Small intestine (tissue), 7 donors: ENCODE results near the gene GCH1. TPM values are rescaled to one million over a fixed set of nuclear protein-coding genes. Genes with fewer than 3 reads are reported as not detected.
"Not testable (repeated sequence)": the region's sequence is repeated elsewhere in the genome, so short reads cannot be mapped to it uniquely, and the experiment has no call there.

Experiments used
- DNase-seq, 2 donors: peaks; one replicate each; pipeline versions ENCODE4 v3.0.0 to v3.0.0-alpha.2; 2013
- FAIRE-seq: peaks from 2 replicates; lab custom pipeline; 2012; peaks lifted over from hg19 to GRCh38; lab: Jason Lieb, UNC
- H3K27ac ChIP-seq, 3 donors: one replicate each; pipeline ENCODE4 v1.5.1; 2013; ENCODE audit warnings: low read length in 2 of 3, mild to moderate bottlenecking in 2 of 3, control low read depth in 1 of 3, inconsistent platforms in 1 of 3, low read depth in 1 of 3, moderate library complexity in 1 of 3
- H3K27me3 ChIP-seq, 3 donors: one replicate each; pipeline ENCODE4 v1.6.1; 2013; ENCODE audit warnings: low read length in 3 of 3, inconsistent platforms in 1 of 3; ENCODE audit not compliant: control insufficient read depth in 3 of 3, insufficient read depth in 3 of 3
- H3K36me3 ChIP-seq, 3 donors: one replicate each; pipeline ENCODE4 v1.6.1; 2013; ENCODE audit warnings: low read length in 3 of 3, inconsistent platforms in 1 of 3, low read depth in 1 of 3, mild to moderate bottlenecking in 1 of 3, moderate library complexity in 1 of 3; ENCODE audit not compliant: control insufficient read depth in 3 of 3, insufficient read depth in 2 of 3
- H3K4me1 ChIP-seq, 3 donors: one replicate each; pipeline ENCODE4 v1.6.1; 2013; ENCODE audit warnings: low read length in 2 of 3, inconsistent platforms in 1 of 3, low read depth in 1 of 3, mild to moderate bottlenecking in 1 of 3, moderate library complexity in 1 of 3; ENCODE audit not compliant: control insufficient read depth in 3 of 3, insufficient read depth in 2 of 3
- H3K4me3 ChIP-seq, 3 donors: one replicate each; pipeline ENCODE4 v1.5.1; 2013; ENCODE audit warnings: low read length in 3 of 3, control low read depth in 1 of 3, inconsistent platforms in 1 of 3, low read depth in 1 of 3, mild to moderate bottlenecking in 1 of 3, moderate library complexity in 1 of 3
- H3K9me3 ChIP-seq, 2 donors: one replicate each; pipeline ENCODE4 v1.6.1; 2013; ENCODE audit warnings: low read depth in 1 of 2, low read length in 1 of 2; ENCODE audit not compliant: control insufficient read depth in 2 of 2, insufficient read depth in 1 of 2
- WGBS, 3 donors: extraction: QIAGEN DNeasy Blood & Tissue Kit; methylation state at CpG; one replicate each; pipeline ENCODE4 v1.1.7; 2013; 5-methylcytosine and 5-hydroxymethylcytosine counted together
- polyA plus RNA-seq, 4 donors: library from polyadenylated mRNA; stranded (reverse) in 3 of 4; unstranded in 1 of 4; fragments of 200-250 nt in 3 of 4; fragments of 120-200 nt in 1 of 4; gene quantifications; one replicate each; pipeline versions ENCODE4 v1.2.1 to v1.2.3, GENCODE V29; 2013
- donor health status: healthy with polysubstance abuse.
- donor health status: control.
- donor health status: control.
- donor health status: Bipolar disorder and iron deficiency.
- donor health status: healthy.

The GCH1 gene
- polyA plus RNA-seq, 4 donors, result 15.0 to 47.4 (median 37.6) TPM

GRCh38 chr14:54920052-54920451 lies 17.4 kb upstream of the GCH1 start:
- no peaks in the 10 kb centered on the region for H3K9me3 ChIP-seq
- no peaks in the 10 kb centered on the region for H3K36me3 ChIP-seq
- H3K4me1 ChIP-seq, result no peaks in the 10 kb centered on the region
- 29 to 60% (median 50%) methylated on average over 1 of the region's 1 CpG for WGBS, 3 donors
- H3K27me3 ChIP-seq, result no peaks in the 10 kb centered on the region
- FAIRE-seq, result no peak
- no peak overlapping the region for H3K4me3 ChIP-seq
- DNase-seq, result no peak
- H3K27ac ChIP-seq, result no peak overlapping the region

- H3K9me3 ChIP-seq, result no peaks in the 10 kb centered on the region
- H3K36me3 ChIP-seq, result no peaks in the 10 kb centered on the region
- no peak for DNase-seq
- H3K4me3 ChIP-seq, result no peak overlapping the region
- H3K27me3 ChIP-seq, result no peaks in the 10 kb centered on the region
- H3K27ac ChIP-seq, result no peak overlapping the region
- H3K4me1 ChIP-seq, result no peaks in the 10 kb centered on the region
- no peak for FAIRE-seq
Measured at GRCh38 chr14:54919330-54919729, 16.7 kb upstream of the GCH1 start.

GRCh38 chr14:54918427-54918826 lies 15.8 kb upstream of the GCH1 start:
- Histone ChIP-seq H3K9me3 (no peaks in the 10 kb centered on the region), H3K4me3 (no peak overlapping the region), H3K36me3 (no peaks in the 10 kb centered on the region), H3K27me3 (no peaks in the 10 kb centered on the region), H3K27ac (no peak overlapping the region), H3K4me1 (no peaks in the 10 kb centered on the region)
- DNase-seq, result no peak
- no peak for FAIRE-seq
- WGBS, 3 donors, result 82 to 86% (median 84%) methylated on average over 5 of the region's 5 CpGs

- Histone ChIP-seq H3K9me3 (no peaks in the 10 kb centered on the region), H3K4me1 (no peaks in the 10 kb centered on the region), H3K27ac (no peak overlapping the region), H3K4me3 (no peak overlapping the region), H3K36me3 (no peaks in the 10 kb centered on the region), H3K27me3 (no peaks in the 10 kb centered on the region)
- DNase-seq, result no peak
- FAIRE-seq, result no peak
- WGBS, 3 donors, result 92 to 100% (median 93%) methylated on average over 1 of the region's 1 CpG
Measured at GRCh38 chr14:54916101-54916500, 13.5 kb upstream of the GCH1 start.

GRCh38 chr14:54909817-54910558 lies 7.4 kb upstream of the GCH1 start:
- no peak overlapping the region for H3K27ac ChIP-seq
- no peak overlapping the region for H3K4me3 ChIP-seq
- no peaks in the 10 kb centered on the region for H3K9me3 ChIP-seq
- FAIRE-seq (no peak), DNase-seq (no peak)
- 90 to 95% (median 94%) methylated on average over 5 of the region's 5 CpGs for WGBS, 3 donors
- H3K4me1 ChIP-seq, result no peaks in the 10 kb centered on the region
- no peaks in the 10 kb centered on the region for H3K27me3 ChIP-seq
- no peaks in the 10 kb centered on the region for H3K36me3 ChIP-seq

GRCh38 chr14:54908973-54909372 lies 6.3 kb upstream of the GCH1 start:
- DNase-seq, result peak; percentile 32 to 65
- not testable (repeated sequence) for H3K9me3 ChIP-seq
- WGBS, 3 donors, result 27 to 69% (median 58%) methylated on average over 4 of the region's 4 CpGs

GRCh38 chr14:54908190-54908589 lies 5.6 kb upstream of the GCH1 start:
- Histone ChIP-seq H3K4me1 (no peaks in the 10 kb centered on the region), H3K4me3 (no peak overlapping the region), H3K9me3 (no peaks in the 10 kb centered on the region), H3K36me3 (no peaks in the 10 kb centered on the region), H3K27ac (no peak overlapping the region), H3K27me3 (no peaks in the 10 kb centered on the region)
- WGBS, 3 donors, result 59 to 73% (median 62%) methylated on average over 4 of the region's 4 CpGs
- DNase-seq (peak; percentile 16 to 26), FAIRE-seq (no peak)

More at GRCh38 chr14:54908973-54909372, 6.3 kb upstream of the GCH1 start:
- H3K36me3 ChIP-seq, FAIRE-seq, H3K4me3 ChIP-seq, H3K27me3 ChIP-seq, H3K27ac ChIP-seq, H3K4me1 ChIP-seq: not testable (repeated sequence)

GRCh38 chr14:54906075-54906474 lies 3.4 kb upstream of the GCH1 start:
- FAIRE-seq, result no peak
- H3K36me3 ChIP-seq, result no peaks in the 10 kb centered on the region
- no peak for DNase-seq
- no peak overlapping the region for H3K27ac ChIP-seq
- peaks cover 0 to 3% (median 0%) of the 10 kb centered on the region in 3 donors for H3K4me1 ChIP-seq
- no peaks in the 10 kb centered on the region for H3K9me3 ChIP-seq
- H3K4me3 ChIP-seq, result no peak overlapping the region
- no peaks in the 10 kb centered on the region for H3K27me3 ChIP-seq

GRCh38 chr14:54902143-54902520 lies 494 bp downstream of the GCH1 start:
- Histone ChIP-seq H3K27me3 (no peaks in the 10 kb centered on the region), H3K4me1 (peaks cover 0 to 7% (median 0%) of the 10 kb centered on the region in 3 donors), H3K27ac (peak overlapping the region; percentile 89 to 100 (median 97)), H3K36me3 (peaks cover 0 to 5% (median 0%) of the 10 kb centered on the region in 3 donors), H3K4me3 (peak overlapping the region; percentile 86 to 92 (median 87)), H3K9me3 (no peaks in the 10 kb centered on the region)
- WGBS, 3 donors, result 0 to 1% (median 0%) methylated on average over 27 to 37 of the region's 37 CpGs
- DNase-seq, result peak; percentile 81 to 90
- FAIRE-seq, result no peak
